SU-DHL-6 (cell line): ENCODE measurements around the gene ZBTB7B.

Experiments used
- CTCF ChIP-seq: fragments of 200-600 bp; sonication (generic); IDR thresholded peaks from one replicate; pipeline ENCODE4 v1.5.1; 2017; ENCODE audit warnings: antibody characterized with exemption, mild to moderate bottlenecking, low read length, moderate library complexity; ENCODE audit not compliant: insufficient read depth, poor library complexity, severe bottlenecking
- EZH2phosphoT487 ChIP-seq: fragments of 200-600 bp; sonication (generic), shearing (Covaris generic); conservative IDR thresholded peaks from 2 replicates; pipeline ENCODE4 v1.6.1; 2018; ENCODE audit warnings: mild to moderate bottlenecking, antibody characterized with exemption, low read length, moderate library complexity, mixed read lengths

- no peak for TF ChIP-seq CTCF
- no peak for TF ChIP-seq EZH2phosphoT487
Observed at GRCh38 chr1:155034318-155035208, 32.0 kb downstream of the ZBTB7B start.
